Activated CD4-positive, alpha-beta T cell treated with anti-CD3 and anti-CD28 coated beads for 4 hours (primary cell): Measurements from ENCODE around the gene ATP8B1.

Experiments
- DNase-seq, 2 donors: peaks; one replicate each; pipeline ENCODE4 v3.0.0-alpha.2; 2020

ATP8B1 gene

DNA sequence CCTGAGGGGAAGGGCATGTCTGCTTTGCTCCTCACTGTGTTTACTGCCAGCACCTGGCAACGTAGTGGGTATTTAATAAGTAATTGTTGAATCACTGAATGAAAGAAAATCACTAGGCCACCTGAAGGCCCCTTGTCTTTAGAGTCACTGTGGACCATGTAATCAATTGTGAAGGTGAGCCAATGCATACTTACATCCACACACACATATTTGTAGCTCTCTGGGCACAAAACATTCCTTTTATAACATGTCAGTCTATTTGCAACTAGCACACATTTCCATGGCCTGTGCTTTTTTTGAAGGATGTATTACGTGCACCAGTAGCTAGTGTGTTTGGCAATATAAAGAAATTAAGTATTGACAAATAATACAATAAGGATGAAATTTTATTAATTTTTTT lies 11.2 kb downstream of the ATP8B1 start:
- DNase-seq, result no peak

DNA sequence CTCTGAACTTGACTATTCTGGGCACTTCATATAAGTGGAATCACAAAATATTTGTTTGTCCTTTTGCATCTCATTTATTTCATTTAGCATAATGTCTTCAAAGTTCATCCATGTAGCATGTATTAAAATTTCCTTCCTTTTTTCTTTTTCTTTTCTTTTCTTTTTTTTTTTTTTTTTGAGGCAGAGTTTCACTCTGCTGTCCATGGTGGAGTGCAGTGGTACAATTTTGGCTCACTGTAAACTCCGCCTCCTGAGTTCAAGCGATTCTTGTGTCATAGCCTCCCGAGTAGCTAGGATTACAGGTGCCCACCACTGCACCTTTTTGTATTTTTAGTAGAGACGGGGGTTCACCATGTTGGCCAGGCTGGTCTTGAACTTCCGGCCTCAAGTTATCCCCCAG lies 11.9 kb downstream of the ATP8B1 start:
- no peak for DNase-seq

DNA sequence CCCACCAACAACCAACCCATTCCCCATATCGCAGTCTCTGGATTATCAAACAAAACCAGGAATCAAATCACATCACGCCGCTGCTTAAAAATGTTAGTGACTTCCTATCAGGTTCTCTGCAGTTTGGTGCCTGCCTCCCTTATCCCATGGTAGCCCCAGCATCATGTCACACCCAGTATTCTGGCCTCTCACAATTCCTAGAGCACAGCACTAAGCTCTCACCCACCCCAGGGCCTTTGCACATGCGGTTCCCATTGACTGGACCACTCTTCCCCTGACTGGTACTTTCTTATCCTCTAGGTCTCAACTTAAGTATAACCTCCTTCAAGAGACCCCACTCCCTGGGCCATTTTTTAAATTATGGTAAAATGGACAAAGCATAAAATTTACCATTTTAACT lies 12.8 kb downstream of the ATP8B1 start:
- no peak for DNase-seq

DNA sequence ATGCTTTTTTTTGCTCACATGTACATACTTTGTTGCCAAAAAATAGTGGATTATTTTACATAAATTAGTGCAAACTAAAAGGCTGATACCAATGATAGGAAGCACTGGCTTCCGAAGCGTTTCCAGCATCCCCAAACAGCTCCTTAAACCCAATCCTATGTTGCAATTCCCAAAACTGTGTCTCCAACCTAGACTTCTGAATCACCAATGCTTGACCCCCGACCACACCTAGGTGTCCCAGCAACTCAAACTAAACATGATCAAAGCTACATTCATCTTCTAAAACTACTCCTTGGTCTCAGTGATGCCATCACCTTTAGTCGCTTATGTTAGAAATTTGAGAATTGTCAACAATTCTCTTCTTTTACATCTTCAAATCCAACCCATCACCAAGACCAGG lies 13.4 kb downstream of the ATP8B1 start:
- DNase-seq, result no peak

DNA sequence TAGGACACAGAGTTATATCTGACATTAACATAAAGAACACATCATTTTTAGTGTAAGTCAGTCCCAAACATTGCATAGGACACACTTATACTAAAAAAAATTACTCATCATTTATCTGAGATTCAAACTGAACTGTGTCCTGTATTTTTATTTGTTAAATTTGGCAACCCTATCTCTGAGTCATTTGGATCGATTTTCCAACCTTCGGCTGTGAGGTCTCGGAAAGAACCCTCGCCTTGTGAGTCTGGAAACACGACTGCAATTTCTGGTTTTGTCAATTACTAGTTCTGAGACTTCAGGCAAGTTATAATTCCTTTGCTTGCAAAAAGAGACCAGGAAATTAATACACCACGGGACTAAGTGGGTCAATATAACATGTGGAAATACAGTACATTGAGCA lies 14.0 kb downstream of the ATP8B1 start:
- DNase-seq, result no peak

DNA sequence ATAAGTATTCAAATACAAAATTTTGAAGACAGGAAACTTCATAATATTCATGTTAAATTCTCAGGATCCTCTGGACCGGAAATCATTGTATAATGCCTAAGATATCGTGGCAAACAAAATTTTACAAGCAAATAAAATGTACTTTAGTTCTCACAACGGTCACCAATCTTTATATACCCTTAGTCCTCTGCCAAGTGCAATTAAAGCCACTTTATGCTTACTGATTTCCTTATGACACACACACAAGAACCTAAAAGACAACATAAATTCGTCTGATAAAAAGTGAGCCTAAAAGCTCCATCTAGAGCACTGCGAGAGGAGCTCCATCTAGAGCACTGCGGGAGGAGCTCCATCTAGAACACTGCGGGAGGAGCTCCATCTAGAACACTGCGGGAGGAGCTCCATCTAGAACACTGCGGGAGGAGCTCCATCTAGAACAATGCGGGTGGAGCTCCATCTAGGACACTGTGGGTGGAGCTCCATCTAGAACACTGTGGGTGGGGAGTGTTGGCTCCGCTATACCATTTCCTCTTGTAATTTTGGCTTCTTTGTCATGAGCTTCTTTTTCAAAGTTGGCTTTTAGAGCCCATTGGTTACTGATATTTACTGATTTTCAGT lies 15.9 kb downstream of the ATP8B1 start:
- no peak for DNase-seq

DNA sequence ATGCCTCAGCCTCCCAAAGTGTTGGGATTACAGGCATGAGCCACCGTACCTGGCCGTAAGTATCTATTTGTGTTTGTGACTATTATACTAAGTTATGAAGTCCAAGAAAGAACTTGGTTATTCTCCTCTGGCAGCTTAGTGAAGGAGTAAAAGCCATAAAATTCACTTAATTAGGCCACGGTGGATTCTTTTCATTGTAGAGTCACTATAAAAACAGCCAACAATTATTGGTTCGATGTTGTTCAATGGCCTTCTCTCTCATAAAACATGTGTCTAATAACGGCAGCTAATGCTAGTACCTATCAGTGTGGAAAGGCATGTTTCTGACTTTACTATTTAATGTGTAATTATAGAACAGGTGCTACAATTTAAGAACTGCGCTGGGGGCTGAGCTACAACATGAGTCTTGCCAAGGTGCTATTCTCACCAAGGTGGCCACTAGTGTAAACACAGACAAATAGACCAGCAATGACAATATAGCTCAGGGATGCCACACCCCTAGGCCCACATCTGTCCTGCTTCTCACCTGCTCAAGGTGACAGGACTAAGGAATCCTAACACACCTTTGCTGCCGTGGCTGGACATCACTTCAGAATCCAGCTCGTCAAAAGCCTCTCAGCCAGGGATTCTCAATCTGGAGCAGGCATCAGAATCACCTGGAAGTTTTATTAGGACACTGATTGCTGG lies 17.2 kb downstream of the ATP8B1 start:
- no peak for DNase-seq

DNA sequence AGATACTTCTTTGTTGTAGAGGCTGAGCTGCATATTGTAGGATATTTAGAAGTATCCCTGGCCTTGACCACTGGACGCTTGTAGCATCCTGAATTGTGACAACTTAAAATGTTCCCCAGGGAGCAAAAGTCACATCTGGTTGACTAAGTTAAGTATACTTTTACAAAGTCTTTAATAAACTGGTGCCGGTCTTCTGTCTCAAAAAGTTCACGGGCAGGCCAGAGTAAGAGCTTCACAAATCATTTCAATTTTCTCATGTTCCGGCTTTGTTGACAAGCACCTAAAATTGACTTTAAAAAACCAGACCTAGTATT lies 18.4 kb downstream of the ATP8B1 start:
- DNase-seq, result no peak

DNA sequence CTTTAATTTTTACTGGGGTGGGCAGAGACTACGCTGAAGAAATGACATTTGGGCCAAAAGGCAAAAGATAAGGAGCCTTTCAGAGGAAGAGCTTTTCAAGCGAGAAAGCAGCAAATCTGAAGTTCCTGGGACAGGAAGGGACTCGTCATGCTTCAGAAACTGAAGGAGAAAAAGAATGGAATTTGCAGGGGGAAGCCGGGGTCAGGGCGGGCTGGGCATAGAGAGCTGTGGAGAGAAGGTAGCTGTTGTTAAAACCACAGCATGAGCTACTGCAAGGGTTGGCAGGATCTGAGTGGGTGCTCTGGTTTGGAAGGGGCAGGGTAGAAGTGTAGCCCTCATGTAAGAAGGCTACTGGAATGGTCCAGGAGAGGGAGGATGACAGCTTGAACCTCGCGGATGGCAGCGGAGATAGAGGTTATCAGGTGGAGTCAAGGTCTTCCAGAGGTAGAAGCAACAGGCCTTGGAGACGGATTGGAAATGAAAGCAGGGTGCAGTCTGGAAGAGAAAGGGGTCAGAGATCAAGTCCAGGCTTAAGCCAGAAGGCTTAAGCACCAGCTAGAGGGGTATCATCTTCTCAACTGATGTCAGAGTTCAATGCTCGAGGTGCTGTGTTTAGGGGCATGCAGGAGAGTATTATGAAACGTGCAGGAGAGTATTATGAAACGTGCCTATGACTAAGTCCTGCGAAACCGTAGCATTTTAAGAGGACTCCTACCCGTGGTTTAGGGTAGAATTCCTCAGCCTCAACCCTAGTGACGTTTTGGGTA lies 18.9 kb downstream of the ATP8B1 start:
- no peak for DNase-seq

DNA sequence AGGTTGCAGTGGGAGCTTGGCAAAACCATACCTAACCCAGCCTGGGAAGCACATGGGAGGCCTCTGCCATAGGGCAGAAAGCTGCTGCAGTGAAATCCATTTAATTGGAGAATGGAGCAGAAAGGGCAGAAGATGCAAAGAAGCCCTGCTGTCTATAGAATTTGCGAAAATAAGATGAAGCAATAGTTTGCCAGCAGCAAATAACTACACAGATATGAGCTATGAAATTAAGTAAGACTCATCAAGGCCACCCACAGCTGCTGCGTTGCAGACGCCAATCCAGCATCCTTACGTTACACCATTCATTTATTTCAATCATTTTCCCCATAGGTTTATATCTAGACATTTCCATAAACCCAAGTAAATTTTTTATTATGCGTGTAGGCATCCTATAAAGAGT lies 21.1 kb downstream of the ATP8B1 start:
- DNase-seq, result no peak

DNA sequence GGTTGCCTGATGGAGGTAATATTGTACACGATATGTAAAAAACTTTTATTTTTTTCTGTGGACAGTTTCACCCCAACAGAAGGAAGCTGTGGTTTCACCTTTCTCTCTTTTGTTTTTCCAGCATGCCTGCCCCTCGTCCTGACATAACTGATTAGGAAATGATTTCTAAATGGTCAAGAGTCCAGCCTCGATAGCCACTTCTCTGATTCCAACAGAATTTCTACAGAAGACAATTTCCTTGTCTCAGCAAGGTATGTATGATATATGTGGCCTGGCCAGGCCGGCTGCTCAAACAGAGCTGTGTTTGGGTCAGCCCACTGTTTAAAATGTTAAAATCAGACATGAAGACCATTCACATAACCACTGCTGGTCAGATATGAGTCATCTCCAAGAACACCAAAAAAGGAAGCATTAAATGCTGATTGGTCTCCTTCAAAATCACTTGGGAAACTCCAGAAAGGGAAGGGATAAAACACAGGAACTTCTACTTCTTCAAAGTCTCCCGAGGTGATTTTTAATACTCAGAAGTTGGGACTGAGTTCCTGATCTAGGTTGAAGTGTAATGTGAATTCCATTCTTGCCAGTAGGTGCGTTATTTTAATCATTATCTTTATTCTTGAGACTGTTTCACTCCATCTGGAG lies 22.3 kb downstream of the ATP8B1 start:
- no peak for DNase-seq

DNA sequence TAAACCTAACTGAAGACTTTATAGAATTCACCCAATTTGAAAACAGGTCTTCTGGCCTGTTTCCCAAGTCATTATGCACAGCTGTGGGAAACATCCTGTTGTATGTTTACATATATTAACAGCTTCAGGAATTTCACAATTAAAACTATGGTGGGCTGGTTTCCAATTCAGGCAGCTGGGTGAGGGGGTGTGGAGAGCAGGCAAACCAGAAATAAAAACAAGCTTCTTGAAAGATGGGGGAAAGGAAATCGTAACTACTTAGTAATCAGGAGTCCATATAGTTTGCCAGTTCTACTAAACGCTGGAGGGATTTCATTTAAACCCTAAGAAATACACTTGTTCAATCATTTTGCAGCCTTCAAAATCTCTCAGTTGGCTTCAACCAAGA lies 22.8 kb downstream of the ATP8B1 start:
- no peak for DNase-seq

DNA sequence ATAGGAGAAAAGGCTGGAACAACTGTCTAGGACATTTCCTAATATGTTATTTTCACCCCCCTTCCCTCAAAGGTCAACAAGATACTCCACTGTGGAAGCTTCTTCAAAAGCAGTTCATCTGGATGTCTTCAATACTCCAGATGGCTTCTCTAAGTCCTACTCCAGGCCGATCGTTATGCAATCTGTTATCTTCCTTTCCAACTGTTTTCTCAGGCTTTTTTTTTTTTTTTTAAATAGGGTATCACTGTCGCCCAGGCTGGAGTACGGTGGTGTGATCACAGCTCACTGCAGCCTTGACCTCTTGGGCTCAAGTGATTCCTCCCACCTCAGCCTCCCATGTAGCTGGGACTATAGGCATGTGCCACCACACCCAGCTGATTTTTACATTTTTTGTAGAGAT lies 26.3 kb downstream of the ATP8B1 start:
- no peak for DNase-seq

DNA sequence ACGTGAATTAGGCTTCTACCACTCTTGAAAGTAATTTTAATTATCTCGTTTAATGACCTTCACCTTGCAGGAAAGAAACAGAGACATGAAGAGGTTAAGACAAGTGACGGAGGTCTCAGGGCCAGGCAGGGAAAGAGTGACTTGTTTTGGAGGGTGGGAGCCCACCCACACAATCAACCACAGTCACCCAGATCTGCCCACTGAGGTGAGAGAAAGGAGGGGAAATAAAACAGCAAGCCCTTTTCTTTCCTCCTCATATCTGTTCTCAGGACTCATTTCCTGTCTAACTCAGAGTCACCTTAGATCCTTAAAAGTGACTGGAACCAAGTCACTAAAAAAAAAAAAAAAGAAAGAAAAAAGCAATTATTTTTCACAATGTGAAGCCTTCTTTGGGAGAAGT lies 26.8 kb downstream of the ATP8B1 start:
- DNase-seq, result no peak

DNA sequence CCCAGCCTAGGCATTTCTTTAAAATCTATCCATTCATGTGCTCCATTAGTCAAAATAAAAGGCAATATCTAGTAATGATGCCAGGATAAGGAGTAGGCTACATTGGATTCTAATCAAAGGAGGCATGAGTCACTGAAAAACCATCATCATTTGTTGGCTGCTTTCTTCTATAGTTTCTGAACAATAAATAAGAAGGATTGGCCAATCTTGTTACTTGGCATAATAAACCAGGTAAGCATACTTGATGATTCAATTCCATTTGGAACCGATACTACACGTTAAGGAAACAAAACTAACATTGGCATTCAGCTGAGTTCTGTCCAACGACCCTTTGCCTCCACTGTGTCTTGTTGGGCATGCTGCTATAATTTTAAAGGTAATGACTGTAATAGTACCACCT lies 27.2 kb downstream of the ATP8B1 start:
- DNase-seq, result no peak

DNA sequence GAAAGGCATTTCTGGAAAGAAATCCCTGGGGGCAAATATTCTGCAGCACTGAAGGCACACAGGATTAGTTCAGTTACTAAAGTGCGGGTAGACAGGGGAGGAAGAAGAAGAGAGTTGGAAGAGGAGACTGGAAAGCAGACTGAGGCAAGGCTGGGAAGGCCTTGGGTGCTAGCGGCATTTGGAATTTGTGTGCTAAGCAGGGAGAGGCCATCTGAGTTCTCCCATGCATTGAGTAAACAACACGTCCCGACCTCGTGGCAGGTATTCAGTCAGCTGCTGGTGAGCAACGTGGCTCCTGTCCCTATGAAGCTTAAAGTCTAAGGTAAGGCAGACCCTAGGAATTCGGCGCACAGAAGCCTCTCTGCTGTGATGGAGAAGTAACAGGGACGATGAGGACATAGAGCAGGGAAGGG lies 30.7 kb downstream of the ATP8B1 start:
- no peak for DNase-seq

DNA sequence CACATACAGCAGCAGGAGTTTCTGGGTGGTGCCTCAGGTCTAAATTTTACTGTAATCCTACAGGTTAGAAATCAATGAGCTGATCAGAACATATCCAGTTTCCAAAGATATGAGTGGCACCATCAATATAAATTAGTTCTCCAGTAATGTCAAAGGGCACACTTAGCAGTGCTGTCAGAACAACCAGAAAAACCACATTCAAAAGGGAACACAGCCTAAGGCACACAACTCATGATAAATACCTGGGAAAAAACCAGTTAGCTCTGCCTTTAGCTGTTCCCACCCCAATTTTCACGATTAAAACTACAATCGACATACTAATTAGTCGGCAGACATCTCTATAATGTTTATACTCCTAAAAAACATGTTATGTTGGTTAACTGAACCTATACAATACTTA lies 31.5 kb downstream of the ATP8B1 start:
- DNase-seq, result no peak

DNA sequence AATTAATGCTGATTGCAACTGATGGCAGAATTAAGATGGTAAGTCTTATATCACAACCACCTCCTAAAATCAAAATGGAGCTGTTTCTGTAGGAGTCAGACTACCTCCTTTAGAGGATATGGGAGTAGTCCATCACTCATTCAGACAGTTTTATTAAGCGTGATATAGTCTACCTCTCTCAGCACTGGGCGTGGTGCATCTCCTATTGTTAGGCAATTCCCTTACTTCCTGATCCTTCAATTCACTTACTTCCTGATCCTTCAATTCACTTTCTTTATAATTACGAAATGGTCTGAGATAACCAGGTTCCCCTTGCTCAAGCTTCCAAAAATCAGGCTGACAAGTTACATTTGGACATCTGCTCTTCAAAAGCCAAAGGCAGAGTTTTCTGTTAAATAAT lies 31.9 kb downstream of the ATP8B1 start:
- no peak for DNase-seq

DNA sequence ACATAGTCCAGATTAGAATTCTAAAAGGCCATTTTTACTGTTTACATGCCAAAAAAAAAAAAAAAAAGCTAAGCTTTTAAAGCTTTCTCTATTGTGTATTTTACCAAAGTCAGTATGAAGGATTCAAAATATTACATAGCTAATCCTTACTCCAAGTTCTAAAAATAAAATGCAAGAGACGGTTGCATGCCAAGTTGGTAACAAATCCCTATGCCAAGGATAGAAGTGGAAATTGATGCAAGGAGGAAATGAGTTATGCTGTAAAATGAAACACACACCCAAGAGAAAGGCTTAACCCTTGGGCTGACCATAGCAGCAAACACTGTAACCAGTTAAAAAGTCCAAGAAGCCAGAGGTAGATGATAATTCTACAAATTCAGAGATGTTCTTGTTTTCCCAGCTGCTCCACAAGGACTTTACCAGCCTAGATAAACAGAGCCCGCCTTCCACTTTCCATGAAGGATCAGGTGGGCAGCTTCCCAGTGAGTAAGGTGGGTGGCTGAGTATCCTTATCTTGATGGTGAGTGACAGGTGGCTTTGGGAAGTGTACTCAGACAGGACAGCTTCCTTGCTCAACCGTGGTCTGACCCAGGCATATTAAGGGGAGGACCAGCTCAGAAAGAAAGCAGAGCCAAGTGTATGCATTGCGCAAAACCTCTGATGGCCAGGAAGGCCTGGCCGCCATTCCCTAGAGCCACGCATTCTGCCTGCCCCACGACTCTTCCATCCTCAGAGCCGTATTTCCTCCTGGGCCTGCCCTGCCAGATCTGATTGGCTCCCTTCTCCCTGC lies 34.4 kb downstream of the ATP8B1 start:
- no peak for DNase-seq

DNA sequence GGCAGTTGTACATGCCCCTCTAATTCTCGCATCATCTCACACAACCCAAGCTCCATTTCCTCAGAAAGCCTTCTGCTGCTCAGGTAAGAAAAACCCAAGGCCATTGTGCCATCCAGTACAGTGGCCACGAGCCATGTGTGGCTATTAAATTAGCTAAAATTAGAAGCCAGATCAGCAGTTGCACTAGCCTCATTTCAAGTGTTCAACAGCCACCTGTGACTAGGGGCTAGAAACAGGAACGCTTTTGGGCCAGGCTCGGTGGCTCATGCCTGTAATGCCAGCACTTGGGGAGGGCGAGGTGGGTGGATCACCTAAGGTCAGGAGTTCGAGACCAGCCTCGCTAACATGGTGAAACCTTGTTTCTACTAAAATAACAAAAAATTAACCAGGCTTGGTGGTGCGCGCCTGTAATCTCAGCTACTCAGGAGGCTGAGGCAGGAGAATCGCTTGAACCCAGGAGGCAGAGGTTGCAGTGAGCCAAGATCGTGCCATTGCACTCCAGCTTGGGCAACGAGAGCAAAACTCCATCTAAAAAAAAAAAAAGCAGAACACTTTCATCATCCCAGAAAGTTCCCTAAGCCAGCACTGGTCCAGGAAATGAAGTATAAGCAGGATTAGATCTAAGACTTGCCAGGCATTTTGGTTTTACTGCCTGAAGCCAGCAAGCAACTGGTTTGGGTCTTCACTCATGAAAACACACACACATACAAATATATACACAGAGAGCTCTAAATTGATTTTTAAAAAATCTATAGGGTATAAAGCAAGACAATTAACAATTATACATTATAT lies 35.7 kb downstream of the ATP8B1 start:
- DNase-seq, result no peak

DNA sequence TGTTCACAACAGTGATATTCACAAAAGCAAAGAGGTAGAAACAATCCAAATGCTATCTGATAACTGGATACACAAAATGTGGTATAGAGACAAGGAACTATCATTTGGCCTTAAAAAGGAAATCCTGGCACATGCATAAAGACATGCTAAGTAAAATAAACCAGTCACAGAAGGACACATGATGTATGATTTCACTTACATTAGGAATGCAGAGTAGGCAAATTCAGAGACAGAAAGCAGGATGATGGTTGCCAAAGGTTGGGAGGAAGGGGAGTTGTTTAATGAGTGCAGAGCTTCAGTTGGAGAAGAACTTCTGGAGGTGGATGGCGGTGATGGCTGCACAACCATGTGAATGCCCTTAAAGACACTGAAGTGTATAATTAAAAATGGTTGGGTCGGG lies 38.1 kb downstream of the ATP8B1 start:
- no peak for DNase-seq

DNA sequence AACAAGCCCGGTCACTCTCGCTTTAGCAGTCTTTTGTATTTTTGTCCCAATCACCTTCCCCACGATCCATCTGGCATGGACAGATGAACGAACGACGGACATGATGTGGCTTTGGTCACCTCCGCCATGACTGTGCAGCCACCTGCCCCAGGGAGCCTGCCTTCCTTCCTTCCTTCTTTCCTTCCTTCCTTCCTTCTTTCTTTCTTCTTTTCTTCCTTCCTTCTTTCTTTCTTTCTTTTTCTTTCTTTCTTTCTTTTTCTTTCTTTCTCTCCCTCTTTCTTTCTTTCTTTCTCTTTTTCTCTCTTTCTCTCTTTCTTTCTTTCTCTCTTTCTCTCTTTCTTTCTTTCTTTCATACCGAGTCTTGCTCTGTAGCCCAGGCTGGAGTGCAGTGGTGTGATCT lies 39.0 kb downstream of the ATP8B1 start:
- DNase-seq, result no peak
